NCI-H526 treated with DMSO at 0.1 percent for 48 hours (cell line): ENCODE measurements around the gene CELF4.

Source experiments
- DNase-seq: peaks from one replicate; lab custom pipeline; 2025; lab: John Stamatoyannopoulos, UW

The CELF4 gene

DNA sequence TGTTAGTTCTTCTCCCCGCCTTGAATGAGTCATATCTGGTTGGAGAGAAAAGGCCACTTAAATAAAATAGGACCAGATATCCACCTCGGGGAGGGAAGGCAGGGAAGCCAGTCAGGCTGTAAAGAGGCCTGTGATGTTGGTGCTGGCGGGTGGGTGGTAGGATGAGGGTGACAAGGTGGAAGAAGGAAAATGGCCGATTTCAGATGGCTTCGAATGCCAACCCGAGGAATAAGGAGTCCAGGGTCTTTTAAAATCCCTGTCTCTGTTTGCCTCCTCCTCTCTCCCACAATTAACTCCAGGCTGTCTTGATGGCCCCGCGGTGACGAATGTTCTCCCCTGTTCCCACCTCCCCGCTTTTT lies 41.5 kb downstream of the CELF4 start:
- DNase-seq, result no peak

DNA sequence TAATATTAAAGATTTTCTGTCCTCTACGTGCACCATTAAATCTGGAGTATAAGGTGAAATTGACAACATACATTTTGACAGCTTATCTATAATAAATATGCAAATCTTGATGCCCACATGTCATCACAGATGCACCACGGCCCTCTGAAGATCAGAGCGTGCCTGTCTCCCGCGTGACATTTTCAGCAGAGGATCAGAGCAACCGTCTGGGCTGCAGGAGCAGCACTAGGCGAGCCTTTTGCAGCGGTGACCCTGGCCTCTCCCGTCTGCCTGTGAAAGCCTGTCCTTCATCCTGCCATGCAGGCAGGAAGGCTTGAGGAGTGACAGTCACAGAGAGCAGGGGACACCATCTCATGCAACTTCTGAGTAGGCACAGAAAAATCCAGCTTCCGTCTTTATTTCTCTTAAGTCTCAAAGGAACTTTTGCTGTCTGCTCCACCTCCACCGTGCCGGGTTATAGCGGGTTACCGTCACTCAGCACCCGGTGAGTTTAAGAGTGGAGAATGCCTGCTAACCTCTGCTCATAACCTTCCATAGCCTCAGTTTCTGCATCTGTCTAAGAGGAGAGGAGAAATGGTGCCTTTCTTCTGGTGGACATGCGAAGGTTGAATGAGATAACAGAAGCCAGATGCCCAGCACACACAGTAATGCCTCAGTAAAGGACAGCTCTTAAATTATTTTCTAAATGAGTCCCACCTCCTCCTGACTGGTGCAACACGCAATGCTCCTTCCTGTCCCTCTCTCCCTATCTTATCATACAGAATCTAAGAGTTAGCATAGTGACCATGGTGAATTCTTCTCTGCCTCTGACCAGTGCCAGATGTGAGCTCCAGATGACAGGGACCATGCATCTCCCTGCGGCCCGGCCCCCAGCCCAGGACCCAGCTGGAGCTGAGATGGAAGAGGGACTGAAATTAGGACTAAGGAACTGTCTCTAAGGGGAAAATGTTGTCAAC lies 43.8 kb downstream of the CELF4 start:
- peak; percentile 3 for DNase-seq

DNA sequence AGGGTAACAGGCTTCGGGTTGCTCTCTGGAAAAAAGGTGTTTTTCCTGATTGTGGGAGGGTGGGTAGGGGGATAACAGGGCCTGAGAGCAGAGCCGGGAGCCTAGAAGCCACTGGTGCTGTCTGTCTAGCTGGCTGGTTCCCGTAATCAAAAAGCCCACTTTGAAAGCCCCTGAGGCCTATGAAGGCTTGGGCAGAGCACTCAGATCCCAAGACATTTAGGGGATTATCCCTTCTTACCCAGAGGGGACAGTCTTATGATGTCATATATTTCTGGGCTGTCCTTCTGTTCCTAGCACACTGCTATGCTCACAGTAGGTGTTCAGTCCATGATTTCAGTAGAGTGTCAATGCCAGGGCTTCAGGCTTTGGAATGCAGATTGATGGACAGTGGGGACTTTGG lies 45.1 kb downstream of the CELF4 start:
- no peak for DNase-seq

GRCh38 chr18:37519510-37520135 lies 46.0 kb downstream of the CELF4 start:
- no peak for DNase-seq

- no peak for DNase-seq
Observed at GRCh38 chr18:37516361-37516853, 49.2 kb downstream of the CELF4 start.

GRCh38 chr18:37514953-37515352 lies 50.6 kb downstream of the CELF4 start:
- no peak for DNase-seq

- no peak for DNase-seq
Observed at GRCh38 chr18:37512400-37512799, 53.2 kb downstream of the CELF4 start.

DNA sequence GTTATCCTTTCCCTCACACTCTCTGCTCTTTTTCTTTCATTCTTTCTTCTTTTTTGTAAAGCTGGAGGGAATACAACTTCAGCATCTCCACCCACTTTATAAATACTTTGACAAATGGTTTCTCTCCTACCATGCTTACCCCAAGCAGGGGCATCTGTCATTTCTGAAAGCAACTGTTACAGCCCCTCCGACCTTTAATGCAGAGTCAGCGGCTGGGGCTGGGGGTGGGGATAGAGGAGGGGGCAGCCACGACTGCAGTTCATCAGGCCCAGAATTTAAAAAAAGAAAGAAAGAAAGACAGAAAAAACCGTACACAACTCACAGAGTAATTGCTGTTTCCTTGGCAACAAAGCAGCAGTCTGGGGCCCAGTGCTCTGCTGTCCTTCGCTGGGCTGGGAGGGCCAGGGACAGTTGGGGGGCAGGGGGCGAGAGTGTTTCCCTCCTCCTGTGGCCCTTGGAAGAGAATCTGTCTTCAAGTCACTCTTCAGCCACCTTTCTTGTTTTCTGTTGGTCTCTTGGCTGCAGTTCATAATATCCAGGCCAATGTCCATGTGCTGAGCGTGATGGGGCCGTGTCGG lies 53.8 kb downstream of the CELF4 start:
- no peak for DNase-seq

DNA sequence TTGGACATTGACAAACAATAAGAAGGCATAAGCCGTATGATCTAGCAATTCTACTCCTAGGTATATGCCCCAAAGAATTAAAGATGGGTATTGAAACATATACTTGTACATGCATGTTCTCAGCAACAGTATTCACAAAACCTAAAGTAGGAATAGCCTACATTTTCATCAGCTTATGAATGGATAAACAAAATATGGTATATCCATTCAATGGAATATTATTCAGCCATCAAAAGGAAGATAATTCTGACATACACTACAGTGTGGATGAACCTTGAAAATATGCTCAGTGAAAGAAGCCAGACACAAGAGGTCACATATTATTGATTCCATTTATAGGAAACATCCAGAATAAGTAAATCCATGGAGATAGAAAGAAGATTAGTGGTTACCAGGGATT lies 56.0 kb downstream of the CELF4 start:
- no peak for DNase-seq

GRCh38 chr18:37508207-37508606 lies 57.4 kb downstream of the CELF4 start:
- no peak for DNase-seq

- DNase-seq, result no peak
Observed at GRCh38 chr18:37507239-37507638, 58.4 kb downstream of the CELF4 start.

DNA sequence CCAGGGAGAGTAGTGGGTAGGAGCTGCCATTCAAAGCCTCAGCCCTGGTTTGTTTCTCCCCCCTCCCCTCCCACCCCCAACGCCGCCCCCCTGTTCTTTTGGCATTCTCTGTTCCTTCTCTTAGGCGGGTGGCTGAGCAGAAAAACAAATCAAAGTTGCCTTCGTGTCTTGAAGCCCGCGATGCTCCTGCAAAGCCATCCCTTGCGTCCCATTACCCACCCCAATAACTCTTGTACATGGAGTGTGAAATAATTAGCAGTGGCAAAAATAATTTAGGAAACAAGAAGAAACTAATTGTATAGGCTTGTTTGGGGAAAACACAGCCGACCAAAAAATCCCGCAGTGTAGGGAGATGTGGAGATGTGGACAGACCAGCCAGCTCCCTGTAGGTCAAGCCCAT lies 59.6 kb downstream of the CELF4 start:
- DNase-seq, result no peak

DNA sequence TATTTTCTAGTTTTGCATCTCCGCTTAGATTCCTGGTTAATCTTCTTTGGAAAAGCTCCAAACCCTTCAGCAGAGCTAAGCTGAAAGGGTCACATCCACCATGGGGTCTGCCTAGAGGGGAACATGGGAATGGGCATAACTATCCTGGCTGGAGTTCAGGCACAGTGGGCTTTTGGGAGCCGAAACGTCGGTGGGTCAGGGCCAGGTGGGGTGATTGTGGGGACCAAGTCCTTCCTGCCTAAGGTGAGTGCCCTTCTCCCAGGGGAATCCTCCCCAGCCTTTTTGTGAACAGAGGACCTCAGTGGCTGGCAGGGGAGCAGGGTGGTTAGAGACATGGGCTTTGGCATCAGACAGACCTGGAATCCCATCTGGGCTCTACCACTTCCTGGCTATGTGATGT lies 60.3 kb downstream of the CELF4 start:
- DNase-seq, result no peak

DNA sequence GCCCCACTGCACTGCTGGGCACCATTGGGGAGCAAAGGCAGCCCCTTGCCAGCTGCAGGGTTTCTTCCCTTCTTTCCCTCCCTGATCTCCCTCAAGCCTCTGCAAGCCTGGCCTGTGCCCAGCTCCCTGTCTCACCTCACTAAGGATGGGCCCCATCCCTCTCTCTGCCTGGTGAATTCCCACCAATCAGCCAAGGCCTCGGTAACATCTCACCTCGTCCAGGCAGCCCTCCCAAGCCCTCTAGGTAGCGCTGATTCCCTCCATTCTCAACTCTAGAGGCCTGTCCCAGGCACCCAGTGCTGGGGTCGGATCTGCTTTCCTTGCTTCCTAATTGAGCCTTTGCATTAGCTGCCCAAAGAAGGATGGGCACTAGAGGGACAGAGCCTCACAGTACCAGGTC lies 63.0 kb downstream of the CELF4 start:
- no peak for DNase-seq

DNA sequence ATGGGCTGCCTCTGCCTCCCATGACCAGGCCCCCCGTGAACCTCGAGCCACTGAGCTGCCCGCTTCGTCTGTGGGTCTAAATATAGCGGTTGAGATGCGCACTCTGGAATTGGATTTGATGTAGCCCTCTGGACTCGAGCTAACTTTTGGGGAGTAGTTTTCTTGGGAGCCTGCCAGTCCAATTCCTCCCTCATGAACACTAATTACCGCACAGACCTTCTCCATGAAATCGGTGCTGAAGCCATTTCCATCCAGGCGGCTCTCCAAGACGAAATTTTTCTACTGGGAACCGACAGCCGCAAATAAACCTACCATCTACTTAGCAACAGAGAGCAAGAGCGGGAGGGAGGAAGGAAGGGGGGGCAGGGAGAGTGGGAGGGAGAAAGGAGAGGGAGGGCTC lies 63.6 kb downstream of the CELF4 start:
- DNase-seq, result no peak

- no peak for DNase-seq
Observed at GRCh38 chr18:37501136-37501535, 64.5 kb downstream of the CELF4 start.

- no peak for DNase-seq
Observed at GRCh38 chr18:37499913-37500312, 65.7 kb downstream of the CELF4 start.

DNA sequence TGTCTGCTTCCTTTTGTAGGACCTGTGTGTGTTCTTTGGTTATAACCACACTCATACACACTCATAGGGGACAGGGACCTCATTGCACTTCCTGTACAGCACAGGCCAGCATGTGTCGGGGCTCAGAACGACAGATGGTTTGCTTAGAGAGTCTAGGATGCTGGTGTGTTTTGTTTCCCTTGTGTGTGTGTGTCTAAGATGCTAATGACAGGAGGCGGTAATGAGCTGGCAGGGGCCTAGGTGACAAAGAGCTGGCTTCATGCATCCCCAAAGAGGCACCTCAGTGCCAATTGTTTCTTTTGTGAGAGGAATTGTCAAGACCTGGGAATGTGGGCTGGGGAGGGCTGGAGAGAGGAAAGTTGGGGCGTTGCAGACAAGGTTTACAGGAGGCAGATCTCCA lies 66.6 kb downstream of the CELF4 start:
- DNase-seq, result no peak

- no peak for DNase-seq
Observed at GRCh38 chr18:37497853-37498518, 67.6 kb downstream of the CELF4 start.

DNA sequence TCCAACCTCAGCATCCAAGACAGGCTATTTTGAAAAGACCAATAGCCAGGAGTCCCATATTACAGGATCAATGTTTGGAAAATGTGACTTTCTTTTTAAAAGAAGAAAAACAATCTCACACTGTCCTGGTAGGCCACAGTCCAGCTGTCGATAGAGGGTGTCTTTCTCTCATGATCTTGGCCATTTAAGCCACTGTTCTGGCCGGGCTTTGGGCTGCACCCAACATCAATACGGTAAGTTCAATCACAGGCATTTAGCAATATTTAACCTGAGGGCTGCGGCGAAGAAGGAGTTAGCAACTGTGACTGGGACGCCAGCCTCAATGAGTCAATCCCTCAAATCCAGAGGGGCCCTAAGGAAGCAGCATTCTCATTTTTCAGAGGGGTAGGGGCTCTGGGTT lies 69.0 kb downstream of the CELF4 start:
- no peak for DNase-seq

- no peak for DNase-seq
Observed at GRCh38 chr18:37495354-37495753, 70.2 kb downstream of the CELF4 start.

- no peak for DNase-seq
Observed at GRCh38 chr18:37494406-37494805, 71.2 kb downstream of the CELF4 start.
